ENCODE data around the gene GRIP2.

DNA sequence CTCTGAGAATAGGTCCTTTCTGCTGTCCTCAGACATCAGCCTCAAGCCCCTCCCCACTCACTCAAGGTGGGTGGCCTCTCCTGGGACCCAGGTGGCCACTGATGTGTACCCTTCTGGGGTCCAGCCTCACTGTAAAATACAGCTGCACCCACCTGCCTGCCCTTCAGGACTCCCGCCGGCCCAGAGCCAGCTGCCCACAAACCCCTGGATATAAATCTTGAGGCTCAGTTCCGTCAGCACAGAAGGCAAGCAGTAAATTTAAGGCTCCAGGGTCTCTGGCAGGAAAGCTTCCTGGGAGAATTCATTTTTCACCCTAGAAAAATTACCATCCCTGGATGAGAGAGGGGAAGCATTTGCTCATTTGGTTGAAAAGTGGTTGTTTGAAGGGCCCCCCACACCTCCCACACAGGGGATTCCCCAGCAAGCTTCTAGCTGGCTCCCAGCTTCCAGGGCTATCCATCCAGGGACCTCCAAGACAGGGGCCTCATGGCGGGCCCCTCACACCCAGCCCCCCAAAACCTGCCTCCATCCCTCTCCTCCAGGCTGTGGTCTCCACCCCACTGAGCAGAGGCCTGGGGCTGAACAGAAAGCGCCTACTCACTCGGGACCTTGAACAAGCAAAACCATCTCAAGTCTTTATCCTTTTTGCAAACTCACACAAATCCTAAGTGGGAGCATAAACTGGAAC is 48.4 kb upstream of the GRIP2 start:
- TF ChIP-seq, protein P1, sequence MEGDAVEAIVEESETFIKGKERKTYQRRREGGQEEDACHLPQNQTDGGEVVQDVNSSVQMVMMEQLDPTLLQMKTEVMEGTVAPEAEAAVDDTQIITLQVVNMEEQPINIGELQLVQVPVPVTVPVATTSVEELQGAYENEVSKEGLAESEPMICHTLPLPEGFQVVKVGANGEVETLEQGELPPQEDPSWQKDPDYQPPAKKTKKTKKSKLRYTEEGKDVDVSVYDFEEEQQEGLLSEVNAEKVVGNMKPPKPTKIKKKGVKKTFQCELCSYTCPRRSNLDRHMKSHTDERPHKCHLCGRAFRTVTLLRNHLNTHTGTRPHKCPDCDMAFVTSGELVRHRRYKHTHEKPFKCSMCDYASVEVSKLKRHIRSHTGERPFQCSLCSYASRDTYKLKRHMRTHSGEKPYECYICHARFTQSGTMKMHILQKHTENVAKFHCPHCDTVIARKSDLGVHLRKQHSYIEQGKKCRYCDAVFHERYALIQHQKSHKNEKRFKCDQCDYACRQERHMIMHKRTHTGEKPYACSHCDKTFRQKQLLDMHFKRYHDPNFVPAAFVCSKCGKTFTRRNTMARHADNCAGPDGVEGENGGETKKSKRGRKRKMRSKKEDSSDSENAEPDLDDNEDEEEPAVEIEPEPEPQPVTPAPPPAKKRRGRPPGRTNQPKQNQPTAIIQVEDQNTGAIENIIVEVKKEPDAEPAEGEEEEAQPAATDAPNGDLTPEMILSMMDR (IDR thresholded peaks at IDR 0.05) = no peak
- TF ChIP-seq POLR2A (IDR thresholded peaks at IDR 0.05) = no peak
